HepG2 (cell line): ENCODE results near the gene GMPPA. TPM values are rescaled to one million over a fixed set of nuclear protein-coding genes. Genes with fewer than 3 reads are reported as not detected.

Experiments
- ESRRA ChIP-seq: sonication (generic); formaldehyde crosslinking; IDR thresholded peaks from 2 replicates; pipeline ENCODE4 v1.5.1; 2020; ENCODE audit warnings: mild to moderate bottlenecking, low read depth, missing genetic modification reagents
- GLI4 ChIP-seq: sonication (generic); formaldehyde crosslinking; IDR thresholded peaks from 2 replicates; pipeline ENCODE4 v1.5.1; 2020; ENCODE audit warnings: missing genetic modification reagents, mild to moderate bottlenecking, moderate library complexity, borderline replicate concordance
- GZF1 ChIP-seq: sonication (generic); formaldehyde crosslinking; IDR thresholded peaks from 2 replicates; pipeline ENCODE4 v1.5.1; 2020; ENCODE audit warnings: mild to moderate bottlenecking, missing genetic modification reagents
- HNRNPH1 ChIP-seq: fragments of 200-400 bp; formaldehyde crosslinking; optimal IDR thresholded peaks from 2 replicates; pipeline ENCODE3; 2017; ENCODE audit warnings: mild to moderate bottlenecking, low read depth, low read length
- JDP2 ChIP-seq: sonication (generic); formaldehyde crosslinking; IDR thresholded peaks from 2 replicates; pipeline ENCODE4 v1.8.1; 2022; ENCODE audit warnings: missing genetic modification reagents, borderline replicate concordance
- KDM1A ChIP-seq: IDR thresholded peaks from 2 replicates; pipeline ENCODE4 v1.6.1; 2016; ENCODE audit warnings: missing compliant biosample characterization
- KLF16 ChIP-seq, 2 experiments: sonication (generic) in 1 of 2; formaldehyde crosslinking in 1 of 2; IDR thresholded peaks; 2 replicates each; pipeline versions ENCODE4 v1.6.1 to v1.8.0; 2016 to 2023; ENCODE audit warnings: missing genetic modification reagents in 2 of 2, missing compliant biosample characterization in 1 of 2
- MAFG ChIP-seq: sonication (generic); formaldehyde crosslinking; IDR thresholded peaks from 2 replicates; pipeline ENCODE4 v1.5.1; 2020; ENCODE audit warnings: mild to moderate bottlenecking, missing genetic modification reagents
- MEIS2 ChIP-seq: sonication (generic); formaldehyde crosslinking; IDR thresholded peaks from 2 replicates; pipeline ENCODE4 v1.9.0; 2021; ENCODE audit warnings: mild to moderate bottlenecking, missing genetic modification reagents
- STAG1 ChIP-seq: sonication (generic); formaldehyde crosslinking; IDR thresholded peaks from 2 replicates; pipeline ENCODE4 v1.4.0; 2020; ENCODE audit warnings: missing genetic modification reagents
- ZBTB38 ChIP-seq: sonication (generic); formaldehyde crosslinking; IDR thresholded peaks from 2 replicates; pipeline ENCODE4 v1.5.1; 2020; ENCODE audit warnings: mild to moderate bottlenecking, missing genetic modification reagents
- ZNF441 ChIP-seq: sonication (generic); formaldehyde crosslinking; IDR thresholded peaks from 2 replicates; pipeline ENCODE4 v1.7.0; 2021; ENCODE audit warnings: missing genetic modification reagents, borderline replicate concordance
- ZNF782 ChIP-seq: sonication (generic); formaldehyde crosslinking; IDR thresholded peaks from 2 replicates; pipeline ENCODE4 v1.4.0; 2020; ENCODE audit warnings: missing genetic modification reagents, mild to moderate bottlenecking, borderline replicate concordance
- polyA plus RNA-seq, 8 experiments: library from polyadenylated mRNA; depleted of rRNA in 3 of 8; stranded (reverse) in 7 of 8; unstranded in 1 of 8; fragments of >200 nt; fragmentation: Illumina TruSeq in 4 of 8; extraction: Trizol in 4 of 8; gene quantifications; 2 replicates each; pipeline versions ENCODE4 v1.2.1 to v1.2.3, GENCODE V29; 2011 to 2016; ENCODE audit warnings: low read depth in 4 of 8, missing spikeins in 1 of 8, mixed read lengths in 1 of 8; ENCODE audit not compliant: insufficient read depth in 1 of 8
- total RNA-seq, 5 experiments: library from RNA; depleted of rRNA; stranded (reverse); fragments of >200 nt; fragmentation: Illumina TruSeq; extraction: Trizol; gene quantifications; 2 replicates each; pipeline ENCODE4 v1.2.3, GENCODE V29; 2016; ENCODE audit warnings: low read depth in 1 of 5
- TF ChIP-seq, protein P1 (sequence below): sonication (generic); formaldehyde crosslinking; conservative IDR thresholded peaks from 2 replicates; pipeline ENCODE4 v1.8.1; 2023; ENCODE audit warnings: missing genetic modification reagents
- TF ChIP-seq, protein P2 (sequence below): sonication (generic); formaldehyde crosslinking; conservative IDR thresholded peaks from 2 replicates; pipeline ENCODE4 v1.4.0; 2020; ENCODE audit warnings: missing genetic modification reagents
- TF ChIP-seq, protein P3 (sequence below): sonication (generic); formaldehyde crosslinking; IDR thresholded peaks from 2 replicates; pipeline ENCODE4 v1.5.0; 2020; ENCODE audit warnings: missing genetic modification reagents
- TF ChIP-seq, protein P4 (sequence below): sonication (generic); formaldehyde crosslinking; IDR thresholded peaks from 2 replicates; pipeline ENCODE4 v1.4.0; 2020; ENCODE audit warnings: missing genetic modification reagents
- TF ChIP-seq, protein P5 (sequence below): IDR thresholded peaks from 2 replicates; pipeline ENCODE4 v1.6.1; 2016; ENCODE audit warnings: control low read depth
- TF ChIP-seq, protein P6 (sequence below), 2 experiments: fragments of 450-650 bp in 1 of 2; sonication (generic) in 1 of 2; formaldehyde crosslinking; IDR thresholded peaks; 2 replicates each; pipeline versions ENCODE4 v1.5.0 to v1.8.0; 2020 to 2022; ENCODE audit warnings: mild to moderate bottlenecking in 1 of 2, missing genetic modification reagents in 1 of 2
- TF ChIP-seq, protein P7 (sequence below): sonication (generic); formaldehyde crosslinking; IDR thresholded peaks from 2 replicates; pipeline ENCODE4 v1.4.0; 2020; ENCODE audit warnings: missing genetic modification reagents

GMPPA gene
- total and polyA plus RNA-seq, 2 of the 13 experiments (the other 11 are each of a cell fraction or from before 2014, with no cell fraction given) = 81.1 to 106 TPM

DNA sequence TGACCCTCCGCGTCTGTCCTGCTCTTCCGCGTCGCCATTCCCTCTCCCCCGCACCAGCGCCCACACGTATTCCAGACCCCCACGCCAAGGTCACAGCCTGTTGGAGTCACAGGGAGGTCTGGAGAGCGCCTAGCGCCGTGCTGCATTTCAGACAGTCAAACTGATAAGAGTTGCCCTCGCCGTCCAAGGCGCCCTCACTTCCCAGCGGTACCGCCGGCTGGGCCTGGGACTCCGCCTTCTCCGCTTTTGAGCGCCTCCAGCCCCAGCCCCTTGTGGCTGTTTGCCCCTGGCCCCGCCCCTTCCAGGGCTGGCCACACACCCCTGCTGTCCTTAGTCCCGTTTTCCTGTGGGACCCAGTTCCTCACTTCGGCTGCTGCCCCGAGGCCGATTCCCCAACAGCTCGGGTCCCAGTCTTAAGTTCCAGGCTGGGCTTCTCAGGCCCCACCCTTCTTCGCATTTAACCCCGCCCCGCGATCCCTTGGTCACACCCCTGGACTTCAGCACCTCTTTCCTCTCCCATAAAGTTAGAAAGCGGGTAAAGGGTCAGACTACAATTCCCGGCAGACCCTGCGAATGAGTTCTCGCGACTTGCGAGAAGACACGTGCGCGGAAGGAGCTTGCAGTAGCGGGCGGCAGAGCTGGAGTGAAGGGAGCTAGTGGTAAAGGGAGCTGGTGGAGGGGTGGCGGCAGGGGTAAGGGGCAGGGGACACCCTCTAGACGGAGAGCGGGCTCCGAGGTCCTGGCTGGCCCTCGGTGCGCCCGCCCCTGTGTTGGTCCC, at the start of gene GMPPA (continued):
- TF ChIP-seq ESRRA (CRISPR knock-in tag) = no peak; the same call in 1 of the 2 replicates
- TF ChIP-seq MEIS2 (CRISPR knock-in tag) = no peak; the same call in 1 of the 2 replicates
- no peak; the same call in none of the 2 replicates for TF ChIP-seq ZBTB38 (CRISPR knock-in tag)
- TF ChIP-seq GLI4 (CRISPR knock-in tag) = no peak
- no peak; a peak in 2 of 4 replicates for TF ChIP-seq KLF16 (CRISPR knock-in tag; IDR thresholded peaks at IDR 0.05)
- no peak for TF ChIP-seq ZNF441
- TF ChIP-seq, protein P1, sequence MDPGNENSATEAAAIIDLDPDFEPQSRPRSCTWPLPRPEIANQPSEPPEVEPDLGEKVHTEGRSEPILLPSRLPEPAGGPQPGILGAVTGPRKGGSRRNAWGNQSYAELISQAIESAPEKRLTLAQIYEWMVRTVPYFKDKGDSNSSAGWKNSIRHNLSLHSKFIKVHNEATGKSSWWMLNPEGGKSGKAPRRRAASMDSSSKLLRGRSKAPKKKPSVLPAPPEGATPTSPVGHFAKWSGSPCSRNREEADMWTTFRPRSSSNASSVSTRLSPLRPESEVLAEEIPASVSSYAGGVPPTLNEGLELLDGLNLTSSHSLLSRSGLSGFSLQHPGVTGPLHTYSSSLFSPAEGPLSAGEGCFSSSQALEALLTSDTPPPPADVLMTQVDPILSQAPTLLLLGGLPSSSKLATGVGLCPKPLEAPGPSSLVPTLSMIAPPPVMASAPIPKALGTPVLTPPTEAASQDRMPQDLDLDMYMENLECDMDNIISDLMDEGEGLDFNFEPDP (CRISPR knock-in tag) = no peak
- TF ChIP-seq, protein P2, sequence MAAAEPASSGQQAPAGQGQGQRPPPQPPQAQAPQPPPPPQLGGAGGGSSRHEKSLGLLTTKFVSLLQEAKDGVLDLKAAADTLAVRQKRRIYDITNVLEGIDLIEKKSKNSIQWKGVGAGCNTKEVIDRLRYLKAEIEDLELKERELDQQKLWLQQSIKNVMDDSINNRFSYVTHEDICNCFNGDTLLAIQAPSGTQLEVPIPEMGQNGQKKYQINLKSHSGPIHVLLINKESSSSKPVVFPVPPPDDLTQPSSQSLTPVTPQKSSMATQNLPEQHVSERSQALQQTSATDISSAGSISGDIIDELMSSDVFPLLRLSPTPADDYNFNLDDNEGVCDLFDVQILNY (CRISPR knock-in tag) = peak; percentile 25
- TF ChIP-seq, protein P3, sequence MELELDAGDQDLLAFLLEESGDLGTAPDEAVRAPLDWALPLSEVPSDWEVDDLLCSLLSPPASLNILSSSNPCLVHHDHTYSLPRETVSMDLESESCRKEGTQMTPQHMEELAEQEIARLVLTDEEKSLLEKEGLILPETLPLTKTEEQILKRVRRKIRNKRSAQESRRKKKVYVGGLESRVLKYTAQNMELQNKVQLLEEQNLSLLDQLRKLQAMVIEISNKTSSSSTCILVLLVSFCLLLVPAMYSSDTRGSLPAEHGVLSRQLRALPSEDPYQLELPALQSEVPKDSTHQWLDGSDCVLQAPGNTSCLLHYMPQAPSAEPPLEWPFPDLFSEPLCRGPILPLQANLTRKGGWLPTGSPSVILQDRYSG (CRISPR knock-in tag) = no peak
- 0 out of 2 replicates have a peak, but pooled peaks have one; percentile 4 for TF ChIP-seq KDM1A (CRISPR knock-in tag)
- TF ChIP-seq, protein P4, sequence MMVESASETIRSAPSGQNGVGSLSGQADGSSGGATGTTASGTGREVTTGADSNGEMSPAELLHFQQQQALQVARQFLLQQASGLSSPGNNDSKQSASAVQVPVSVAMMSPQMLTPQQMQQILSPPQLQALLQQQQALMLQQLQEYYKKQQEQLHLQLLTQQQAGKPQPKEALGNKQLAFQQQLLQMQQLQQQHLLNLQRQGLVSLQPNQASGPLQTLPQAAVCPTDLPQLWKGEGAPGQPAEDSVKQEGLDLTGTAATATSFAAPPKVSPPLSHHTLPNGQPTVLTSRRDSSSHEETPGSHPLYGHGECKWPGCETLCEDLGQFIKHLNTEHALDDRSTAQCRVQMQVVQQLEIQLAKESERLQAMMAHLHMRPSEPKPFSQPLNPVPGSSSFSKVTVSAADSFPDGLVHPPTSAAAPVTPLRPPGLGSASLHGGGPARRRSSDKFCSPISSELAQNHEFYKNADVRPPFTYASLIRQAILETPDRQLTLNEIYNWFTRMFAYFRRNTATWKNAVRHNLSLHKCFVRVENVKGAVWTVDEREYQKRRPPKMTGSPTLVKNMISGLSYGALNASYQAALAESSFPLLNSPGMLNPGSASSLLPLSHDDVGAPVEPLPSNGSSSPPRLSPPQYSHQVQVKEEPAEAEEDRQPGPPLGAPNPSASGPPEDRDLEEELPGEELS = no peak; the same call in 1 of the 2 replicates
- TF ChIP-seq, protein P5, sequence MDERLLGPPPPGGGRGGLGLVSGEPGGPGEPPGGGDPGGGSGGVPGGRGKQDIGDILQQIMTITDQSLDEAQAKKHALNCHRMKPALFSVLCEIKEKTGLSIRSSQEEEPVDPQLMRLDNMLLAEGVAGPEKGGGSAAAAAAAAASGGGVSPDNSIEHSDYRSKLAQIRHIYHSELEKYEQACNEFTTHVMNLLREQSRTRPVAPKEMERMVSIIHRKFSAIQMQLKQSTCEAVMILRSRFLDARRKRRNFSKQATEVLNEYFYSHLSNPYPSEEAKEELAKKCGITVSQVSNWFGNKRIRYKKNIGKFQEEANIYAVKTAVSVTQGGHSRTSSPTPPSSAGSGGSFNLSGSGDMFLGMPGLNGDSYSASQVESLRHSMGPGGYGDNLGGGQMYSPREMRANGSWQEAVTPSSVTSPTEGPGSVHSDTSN = no peak
- TF ChIP-seq, protein P6, sequence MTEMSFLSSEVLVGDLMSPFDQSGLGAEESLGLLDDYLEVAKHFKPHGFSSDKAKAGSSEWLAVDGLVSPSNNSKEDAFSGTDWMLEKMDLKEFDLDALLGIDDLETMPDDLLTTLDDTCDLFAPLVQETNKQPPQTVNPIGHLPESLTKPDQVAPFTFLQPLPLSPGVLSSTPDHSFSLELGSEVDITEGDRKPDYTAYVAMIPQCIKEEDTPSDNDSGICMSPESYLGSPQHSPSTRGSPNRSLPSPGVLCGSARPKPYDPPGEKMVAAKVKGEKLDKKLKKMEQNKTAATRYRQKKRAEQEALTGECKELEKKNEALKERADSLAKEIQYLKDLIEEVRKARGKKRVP (CRISPR knock-in tag; IDR thresholded peaks at IDR 0.05) = no peak
- TF ChIP-seq, protein P7, sequence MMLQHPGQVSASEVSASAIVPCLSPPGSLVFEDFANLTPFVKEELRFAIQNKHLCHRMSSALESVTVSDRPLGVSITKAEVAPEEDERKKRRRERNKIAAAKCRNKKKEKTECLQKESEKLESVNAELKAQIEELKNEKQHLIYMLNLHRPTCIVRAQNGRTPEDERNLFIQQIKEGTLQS (CRISPR knock-in tag) = 0 out of 2 replicates have a peak, but pooled peaks have one; percentile 14
- no peak for TF ChIP-seq JDP2 (CRISPR knock-in tag)
- no peak for TF ChIP-seq MAFG (CRISPR knock-in tag)
- TF ChIP-seq ZNF782 (CRISPR knock-in tag) = peak; percentile 57; the same call in 1 of the 2 replicates
- TF ChIP-seq HNRNPH1 = peak; percentile 81
- TF ChIP-seq GZF1 (CRISPR knock-in tag) = peak; percentile 4; the same call in 1 of the 2 replicates
- no peak for TF ChIP-seq STAG1 (CRISPR knock-in tag)
